ENCODE data around the gene ARHGAP33. TPM values are rescaled to one million over a fixed set of nuclear protein-coding genes. Genes with fewer than 3 reads are reported as not detected.

Gene ARHGAP33
- total and polyA plus RNA-seq, 2 experiments from 2014 or later, result 11.6 to 22.1 TPM

GRCh38 chr19:35732540-35733179 is 42.7 kb upstream of the ARHGAP33 start:
- no peak overlapping the region for H3K27ac ChIP-seq (ENCODE audit: low read depth)
- H3K9me2 ChIP-seq (ENCODE audit: insufficient read depth), result no peaks in the 10 kb centered on the region
- H2AFZ ChIP-seq, result no peak overlapping the region
- no peaks in the 10 kb centered on the region for H3K4me1 ChIP-seq (ENCODE audit: insufficient read depth)
- no peaks in the 10 kb centered on the region for H3K27me3 ChIP-seq (ENCODE audit: insufficient read depth)
- no peak overlapping the region for H3K4me3 ChIP-seq
- H3K9me3 Mint-ChIP-seq, result no peaks in the 10 kb centered on the region; the same call in 2 of the 3 replicates
- H4K20me1 ChIP-seq (replicated peaks; ENCODE audit: insufficient read depth), result peaks cover 5% of the 10 kb centered on the region
- no peaks in the 10 kb centered on the region for H3K4me1 Mint-ChIP-seq
- TF ChIP-seq EZH2phosphoT487 (IDR thresholded peaks at IDR 0.05; ENCODE audit: unreplicated experiment), result no peak
- DNase-seq (ENCODE audit: low spot score) (no peak), ATAC-seq (no peak)
- no peaks in the 10 kb centered on the region for H3K79me2 ChIP-seq (replicated peaks; ENCODE audit: insufficient read depth)
- peaks cover 75% of the 10 kb centered on the region for H3K36me3 Mint-ChIP-seq (ENCODE audit: low read depth)
- peaks cover 12% of the 10 kb centered on the region for H3K27me3 Mint-ChIP-seq (ENCODE audit: insufficient read depth, low read depth, poor library complexity)
- H3K4me3 Mint-ChIP-seq, result no peak overlapping the region
- no peak overlapping the region for H3K4me2 ChIP-seq
- H3K36me3 ChIP-seq (ENCODE audit: insufficient read depth), result peaks cover 11% of the 10 kb centered on the region; the same call in 1 of the 2 replicates
- H3F3A ChIP-seq (replicated peaks; ENCODE audit: low read depth), result no peaks in the 10 kb centered on the region
- no peak overlapping the region for H3K27ac Mint-ChIP-seq

GRCh38 chr19:35733180-35734125 is 41.9 kb upstream of the ARHGAP33 start:
- Histone ChIP-seq H2AFZ (no peak overlapping the region), H3K27me3 (ENCODE audit: insufficient read depth) (no peaks in the 10 kb centered on the region), H3K79me2 (replicated peaks; ENCODE audit: insufficient read depth) (no peaks in the 10 kb centered on the region), H3K4me2 (no peak overlapping the region), H3K4me3 (no peak overlapping the region), H3K9me2 (ENCODE audit: insufficient read depth) (no peaks in the 10 kb centered on the region), H3K36me3 (ENCODE audit: insufficient read depth) (peaks cover 11% of the 10 kb centered on the region; the same call in 1 of the 2 replicates), H4K20me1 (replicated peaks; ENCODE audit: insufficient read depth) (no peaks in the 10 kb centered on the region; the same call in 1 of the 2 replicates), H3K27ac (ENCODE audit: low read depth) (no peak overlapping the region), H3K4me1 (ENCODE audit: insufficient read depth) (no peaks in the 10 kb centered on the region), H3F3A (replicated peaks; ENCODE audit: low read depth) (no peaks in the 10 kb centered on the region)
- no peaks in the 10 kb centered on the region for H3K4me1 Mint-ChIP-seq
- no peak overlapping the region for H3K4me3 Mint-ChIP-seq
- peaks cover 10% of the 10 kb centered on the region for H3K27me3 Mint-ChIP-seq (ENCODE audit: insufficient read depth, low read depth, poor library complexity)
- DNase-seq (ENCODE audit: low spot score) (no peak), ATAC-seq (no peak)
- H3K9me3 Mint-ChIP-seq, result no peaks in the 10 kb centered on the region; the same call in 2 of the 3 replicates
- peaks cover 75% of the 10 kb centered on the region for H3K36me3 Mint-ChIP-seq (ENCODE audit: low read depth)
- no peak overlapping the region for H3K27ac Mint-ChIP-seq
- TF ChIP-seq STAT1 (IDR thresholded peaks at IDR 0.05; ENCODE audit: unreplicated experiment) (no peak), JUNB (IDR thresholded peaks at IDR 0.05; ENCODE audit: unreplicated experiment) (no peak), CREB1 (CRISPR knock-in tag; IDR thresholded peaks at IDR 0.05; ENCODE audit: low read depth) (no peak), ZNF462 (CRISPR knock-in tag; IDR thresholded peaks at IDR 0.05) (no peak), CTCF (conservative IDR thresholded peaks at IDR 0.05; ENCODE audit: low read depth in 2 of 2) (no peak), ZNF114 (CRISPR knock-in tag; IDR thresholded peaks at IDR 0.05) (no peak)

Data from GM23338 (cell line).